Esophagus muscularis mucosa (tissue), 4 donors: ENCODE results near the gene MFRP.

Experiments used
- CTCF ChIP-seq, 3 experiments: fragments of 200-600 bp in 2 of 3; fragments of 450-650 bp in 1 of 3; sonication (generic) in 2 of 3; IDR thresholded peaks; one replicate each; pipeline ENCODE4 v1.5.1; 2017 to 2019; ENCODE audit warnings: antibody characterized with exemption in 3 of 3, mild to moderate bottlenecking in 2 of 3, moderate library complexity in 1 of 3
- EP300 ChIP-seq: sonication (generic); formaldehyde crosslinking; IDR thresholded peaks from one replicate; pipeline ENCODE4 v1.6.1; 2017; ENCODE audit warnings: antibody characterized with exemption
- POLR2A ChIP-seq: fragments of 450-650 bp; IDR thresholded peaks from one replicate; pipeline ENCODE4 v1.6.1; 2017; ENCODE audit warnings: antibody characterized with exemption, moderate library complexity, mild to moderate bottlenecking, low read depth
- POLR2AphosphoS5 ChIP-seq, 2 donors: sonication (generic); formaldehyde crosslinking; IDR thresholded peaks; one replicate each; pipeline ENCODE4 v1.6.1; 2017; ENCODE audit warnings: antibody characterized with exemption in 2 of 2

- TF ChIP-seq CTCF (IDR thresholded peaks at IDR 0.05) (no peak), EP300 (no peak), POLR2AphosphoS5 (IDR thresholded peaks at IDR 0.05) (no peak), POLR2A (no peak)
Observed at GRCh38 chr11:119359365-119360214, 13.1 kb upstream of the MFRP start.
